ENCODE measurements around the gene ZNF382. TPM values are rescaled to one million over a fixed set of nuclear protein-coding genes. Genes with fewer than 3 reads are reported as not detected.
A peak's percentile ranks its signal among the peaks of the same experiment; 100 is the strongest.

The ZNF382 gene
- total and polyA plus RNA-seq, 10 of the 15 experiments (the other 5 are each of a cell fraction or from before 2014, with no cell fraction given), result 0.02 to 0.74 (median 0.55) TPM

GRCh38 chr19:36573020-36573894 is 31.9 kb upstream of the ZNF382 start, which contains the start of gene ZNF529 (continued):
- no peak for TF ChIP-seq IRF3 (IDR thresholded peaks at IDR 0.05)
- TF ChIP-seq NR2C2 (IDR thresholded peaks at IDR 0.05; ENCODE audit: borderline replicate concordance, control insufficient read depth, insufficient read length, low read depth), result peak; percentile 98
- TF ChIP-seq ATF7 (IDR thresholded peaks at IDR 0.05; ENCODE audit: low read depth), result peak; percentile 87
- no peak for TF ChIP-seq MTA3 (IDR thresholded peaks at IDR 0.05; ENCODE audit: borderline replicate concordance, low read length)
- no peak for TF ChIP-seq ZNF622 (IDR thresholded peaks at IDR 0.05)

DNA sequence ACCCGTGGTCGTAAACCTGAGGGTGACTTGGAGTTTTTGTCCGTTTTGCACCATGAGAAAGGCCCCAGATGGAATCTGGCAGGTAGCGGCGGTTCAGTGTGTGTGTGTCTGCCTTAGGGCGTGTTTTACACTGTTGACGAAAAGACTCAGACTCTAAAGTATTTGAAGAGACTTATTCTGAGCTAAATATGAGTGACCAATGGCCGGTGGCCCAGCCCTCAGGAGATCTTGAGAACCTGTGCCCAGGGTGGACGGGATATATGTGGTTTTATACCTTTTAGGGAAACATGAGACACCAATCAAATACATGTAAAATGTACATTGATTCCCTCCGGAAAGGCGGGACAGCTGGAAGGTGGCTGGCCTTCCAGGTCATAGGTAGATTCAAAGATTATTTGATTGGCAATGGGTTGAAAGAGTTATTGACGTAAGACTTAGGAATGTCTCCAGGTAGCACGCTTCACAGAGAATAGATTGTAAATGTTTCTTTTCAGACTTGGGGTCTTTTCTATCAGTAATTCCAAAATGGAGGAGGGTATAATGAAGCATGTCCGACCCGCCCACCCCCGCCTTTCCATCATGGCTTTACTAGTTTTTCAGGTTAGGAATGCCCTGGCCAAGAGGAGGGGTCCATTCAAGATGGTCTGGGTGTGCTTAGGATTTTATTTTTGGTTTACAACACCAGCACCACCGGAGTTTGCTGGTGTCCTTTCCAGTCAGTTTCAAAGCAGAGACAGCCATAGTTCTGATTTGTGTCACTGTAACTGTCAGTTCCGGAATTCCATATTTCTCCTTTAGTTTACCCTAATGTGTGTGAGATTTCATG is 31.0 kb upstream of the ZNF382 start:
- TSS peak; percentile 77 for BruUV-seq (replicated peaks)
- peak overlapping the region; percentile 91 for H3K4me3 ChIP-seq
- no peaks in the 10 kb centered on the region for H4K20me1 ChIP-seq (ENCODE audit: control insufficient read depth, insufficient read depth)
- peaks cover 0 to 9% of the 10 kb centered on the region in 2 experiments; a peak in 3 of 4 replicates for H3K36me3 ChIP-seq (ENCODE audit: control insufficient read depth in 2 of 2, insufficient read depth in 2 of 2, low read length in 1 of 2)
- no peaks in the 10 kb centered on the region for H3K27me3 ChIP-seq (replicated peaks in 1 of 2; ENCODE audit: control insufficient read depth in 2 of 2, insufficient read depth in 2 of 2, low read length in 1 of 2)
- ChIA-PET POLR2A (interaction anchor here (1.1 to 1.4 kb wide), 3 partner anchors 47 to 794 kb away, joined by 3 to 4 read pairs (median 3); partner anchors contain the start of gene ZNF345), CTCF (no interaction called here), RAD21 (ENCODE audit: unreplicated experiment) (interaction anchor here (1.2 to 1.9 kb wide), 2 partner anchors 30 to 275 kb away, joined by 3 to 13 read pairs; partner anchors contain the start of gene ZNF382), SMC1A (ENCODE audit: uncharacterized antibody, unreplicated experiment) (interaction anchor here (0.9 to 1.8 kb wide), 4 partner anchors 30 to 199 kb away, joined by 3 to 5 read pairs (median 4); partner anchors contain the start of genes ZNF260, ZNF382 and ZNF850)
- in situ Hi-C loops (cut with MboI) (no loop called here), intact Hi-C loops (cut with micrococcal nuclease; ENCODE audit: unreplicated experiment) (loop anchor here (1.0 kb wide), 1 partner anchor 46 kb away; the partner anchor contains the start of gene ZNF260)
- H3K9ac ChIP-seq (ENCODE audit: control insufficient read depth, insufficient read depth, low read length), result peak overlapping the region; percentile 79
- H3K4me1 ChIP-seq (ENCODE audit: control insufficient read depth, insufficient read depth, low read length), result no peaks in the 10 kb centered on the region
- peaks cover 8% of the 10 kb centered on the region for H3K9me3 ChIP-seq (replicated peaks; ENCODE audit: control insufficient read depth, insufficient read depth, low read length)
- peak overlapping the region; percentile 87 for H3K27ac ChIP-seq (ENCODE audit: control insufficient read depth, insufficient read depth)
- TF ChIP-seq YY1 (IDR thresholded peaks at IDR 0.05; ENCODE audit: low read depth, low read length), result 0 out of 2 replicates have a peak, but pooled peaks have one; percentile 13
- TF ChIP-seq NR2C1 (IDR thresholded peaks at IDR 0.05), result no peak
- no peak for TF ChIP-seq BMI1 (IDR thresholded peaks at IDR 0.05; ENCODE audit: borderline replicate concordance)
- H3K79me2 ChIP-seq (ENCODE audit: control insufficient read depth, insufficient read depth, low read length), result peaks cover 22% of the 10 kb centered on the region
- H2AFZ ChIP-seq (ENCODE audit: control insufficient read depth, low read depth, low read length), result peak overlapping the region; percentile 61; the same call in 1 of the 2 replicates
- no peak for DNase-seq (ENCODE audit: low read depth, low spot score)
- 46% methylated on average over 15 of the region's 18 CpGs for WGBS (ENCODE audit: insufficient coverage, insufficient replicate concordance, low lambda C conversion rate, missing lambda C conversion rate)
- no peak for FAIRE-seq
- peak; percentile 18 for ATAC-seq
- H3K4me2 ChIP-seq (ENCODE audit: control insufficient read depth, insufficient read depth), result peak overlapping the region; percentile 17
